MM.1S (cell line): ENCODE data around the gene PCDH8.

Experiments
- DNase-seq: peaks from one replicate; pipeline ENCODE4 v3.0.0-alpha.2; 2015
- H2AFZ ChIP-seq: fragments of 300-600 bp; sonication (generic); 2 replicates; pipeline ENCODE4 v1.6.0; 2016; ENCODE audit warnings: antibody characterized with exemption, low read length
- H3F3A ChIP-seq: fragments of 300-600 bp; sonication (generic); 2 replicates; pipeline ENCODE4 v1.6.1; 2016; ENCODE audit warnings: mild to moderate bottlenecking, antibody characterized with exemption, low read length, moderate library complexity, mixed read lengths; ENCODE audit not compliant: insufficient read depth
- H3K27ac ChIP-seq: fragments of 300-600 bp; sonication (generic); 2 replicates; pipeline ENCODE4 v1.5.1; 2016; ENCODE audit warnings: mild to moderate bottlenecking, low read length
- H3K27me3 ChIP-seq: fragments of 300-600 bp; sonication (generic); replicated peaks from 2 replicates; pipeline ENCODE4 v1.6.0; 2016; ENCODE audit warnings: low read length; ENCODE audit not compliant: insufficient read depth
- H3K36me3 ChIP-seq: fragments of 300-600 bp; sonication (generic); replicated peaks from 2 replicates; pipeline ENCODE4 v1.6.1; 2016; ENCODE audit warnings: mild to moderate bottlenecking, low read length, mixed read lengths; ENCODE audit not compliant: insufficient read depth
- H3K4me1 ChIP-seq: fragments of 300-600 bp; sonication (generic); 2 replicates; pipeline ENCODE4 v1.6.1; 2016; ENCODE audit warnings: low read length, mixed read lengths
- H3K4me2 ChIP-seq: fragments of 300-600 bp; sonication (generic); 2 replicates; pipeline ENCODE4 v1.6.0; 2016; ENCODE audit warnings: low read depth, low read length
- H3K4me3 ChIP-seq: fragments of 300-600 bp; sonication (generic); 2 replicates; pipeline ENCODE4 v1.5.1; 2016; ENCODE audit warnings: low read length, mixed read lengths
- H3K79me2 ChIP-seq: fragments of 300-600 bp; sonication (generic); 2 replicates; pipeline ENCODE4 v1.6.1; 2016; ENCODE audit warnings: mixed run types, low read length, mixed read lengths
- H3K9ac ChIP-seq: fragments of 300-600 bp; sonication (generic); 2 replicates; pipeline ENCODE4 v1.6.1; 2016; ENCODE audit warnings: low read length, mixed read lengths
- H3K9me2 ChIP-seq: fragments of 300-600 bp; sonication (generic); replicated peaks from 2 replicates; pipeline ENCODE4 v1.6.1; 2016; ENCODE audit warnings: mild to moderate bottlenecking, low read length, mixed read lengths; ENCODE audit not compliant: insufficient read depth
- H3K9me3 ChIP-seq: fragments of 300-600 bp; sonication (generic); replicated peaks from 2 replicates; pipeline ENCODE4 v1.6.1; 2016; ENCODE audit warnings: mild to moderate bottlenecking, low read length, mixed read lengths; ENCODE audit not compliant: insufficient read depth
- H4K20me1 ChIP-seq: fragments of 300-600 bp; sonication (generic); 2 replicates; pipeline ENCODE4 v1.6.1; 2016; ENCODE audit warnings: mild to moderate bottlenecking, low read length, moderate library complexity, mixed read lengths; ENCODE audit not compliant: insufficient read depth
- EZH2 ChIP-seq: fragments of 300-600 bp; sonication (generic); optimal IDR thresholded peaks from 2 replicates; pipeline ENCODE3; 2017; ENCODE audit warnings: low read depth, mild to moderate bottlenecking, antibody characterized with exemption, low read length, mixed read lengths
- EZH2phosphoT487 ChIP-seq: fragments of 300-600 bp; sonication (generic); IDR thresholded peaks from 2 replicates; pipeline ENCODE4 v1.6.1; 2018; ENCODE audit warnings: antibody characterized with exemption, low read length
- TF ChIP-seq, protein P1 (sequence below): fragments of 300-600 bp; sonication (generic); IDR thresholded peaks from 2 replicates; pipeline ENCODE4 v1.5.1; 2016; ENCODE audit warnings: antibody characterized with exemption, low read length, mixed read lengths

The PCDH8 gene

DNA sequence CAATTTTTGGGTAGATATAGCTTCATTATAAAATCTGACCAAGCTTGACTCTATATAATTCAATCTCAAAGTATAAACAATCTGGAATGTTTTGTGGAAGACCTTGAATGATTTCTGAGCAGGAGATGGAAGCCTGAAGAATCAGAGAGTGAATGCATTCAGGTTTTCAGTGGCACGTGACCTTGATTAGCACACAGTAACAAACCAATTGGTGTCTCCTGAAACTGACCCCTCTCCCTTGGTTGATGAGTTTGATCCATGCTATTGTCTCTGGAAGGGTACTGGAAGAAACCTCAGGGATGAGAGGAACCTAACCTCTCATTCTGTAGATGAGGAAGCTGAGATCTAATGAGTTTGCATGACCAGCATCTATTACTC lies 39.6 kb downstream of the PCDH8 start:
- Histone ChIP-seq H3K27me3 (no peaks in the 10 kb centered on the region), H3K4me2 (no peak overlapping the region), H3K4me3 (no peak overlapping the region), H2AFZ (no peak overlapping the region), H3K36me3 (no peaks in the 10 kb centered on the region), H3K27ac (no peak overlapping the region), H3K4me1 (no peaks in the 10 kb centered on the region), H3K79me2 (no peaks in the 10 kb centered on the region), H3K9me3 (no peaks in the 10 kb centered on the region), H3K9ac (no peak overlapping the region), H4K20me1 (no peaks in the 10 kb centered on the region), H3K9me2 (no peaks in the 10 kb centered on the region), H3F3A (no peaks in the 10 kb centered on the region)
- no peak for DNase-seq
- TF ChIP-seq, protein P1, sequence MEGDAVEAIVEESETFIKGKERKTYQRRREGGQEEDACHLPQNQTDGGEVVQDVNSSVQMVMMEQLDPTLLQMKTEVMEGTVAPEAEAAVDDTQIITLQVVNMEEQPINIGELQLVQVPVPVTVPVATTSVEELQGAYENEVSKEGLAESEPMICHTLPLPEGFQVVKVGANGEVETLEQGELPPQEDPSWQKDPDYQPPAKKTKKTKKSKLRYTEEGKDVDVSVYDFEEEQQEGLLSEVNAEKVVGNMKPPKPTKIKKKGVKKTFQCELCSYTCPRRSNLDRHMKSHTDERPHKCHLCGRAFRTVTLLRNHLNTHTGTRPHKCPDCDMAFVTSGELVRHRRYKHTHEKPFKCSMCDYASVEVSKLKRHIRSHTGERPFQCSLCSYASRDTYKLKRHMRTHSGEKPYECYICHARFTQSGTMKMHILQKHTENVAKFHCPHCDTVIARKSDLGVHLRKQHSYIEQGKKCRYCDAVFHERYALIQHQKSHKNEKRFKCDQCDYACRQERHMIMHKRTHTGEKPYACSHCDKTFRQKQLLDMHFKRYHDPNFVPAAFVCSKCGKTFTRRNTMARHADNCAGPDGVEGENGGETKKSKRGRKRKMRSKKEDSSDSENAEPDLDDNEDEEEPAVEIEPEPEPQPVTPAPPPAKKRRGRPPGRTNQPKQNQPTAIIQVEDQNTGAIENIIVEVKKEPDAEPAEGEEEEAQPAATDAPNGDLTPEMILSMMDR = no peak
- TF ChIP-seq EZH2 (no peak), EZH2phosphoT487 (no peak)

DNA sequence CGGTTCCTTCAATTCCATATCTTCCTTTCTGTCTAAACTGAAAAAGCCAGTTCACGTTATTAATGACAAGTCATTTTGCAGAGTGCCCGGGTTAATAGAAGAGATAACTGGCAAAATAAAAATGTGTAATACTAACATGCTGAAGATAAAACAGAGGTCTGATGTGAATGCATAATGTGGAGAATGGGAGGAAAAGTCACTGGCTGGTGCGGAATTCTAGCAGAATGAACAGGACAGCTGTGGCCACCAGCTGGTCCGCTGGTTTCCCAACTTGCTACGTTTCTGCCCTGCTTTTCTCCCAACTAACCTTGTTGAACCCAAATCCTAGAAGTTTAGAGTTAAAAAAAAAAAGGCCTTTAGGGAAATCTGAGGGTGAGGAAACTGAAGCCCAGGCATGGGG lies 42.4 kb downstream of the PCDH8 start:
- no peak overlapping the region for H2AFZ ChIP-seq
- no peaks in the 10 kb centered on the region for H3K79me2 ChIP-seq
- no peak overlapping the region for H3K9ac ChIP-seq
- H4K20me1 ChIP-seq = no peaks in the 10 kb centered on the region
- no peaks in the 10 kb centered on the region for H3K27me3 ChIP-seq
- no peak for DNase-seq
- no peaks in the 10 kb centered on the region for H3K36me3 ChIP-seq
- no peak overlapping the region for H3K27ac ChIP-seq
- TF ChIP-seq, protein P1 = no peak
- no peak for TF ChIP-seq EZH2
- no peak for TF ChIP-seq EZH2phosphoT487
- no peaks in the 10 kb centered on the region for H3F3A ChIP-seq
- H3K9me3 ChIP-seq = no peaks in the 10 kb centered on the region
- no peaks in the 10 kb centered on the region for H3K4me1 ChIP-seq
- H3K9me2 ChIP-seq = no peaks in the 10 kb centered on the region
- H3K4me3 ChIP-seq = no peak overlapping the region
- no peak overlapping the region for H3K4me2 ChIP-seq

DNA sequence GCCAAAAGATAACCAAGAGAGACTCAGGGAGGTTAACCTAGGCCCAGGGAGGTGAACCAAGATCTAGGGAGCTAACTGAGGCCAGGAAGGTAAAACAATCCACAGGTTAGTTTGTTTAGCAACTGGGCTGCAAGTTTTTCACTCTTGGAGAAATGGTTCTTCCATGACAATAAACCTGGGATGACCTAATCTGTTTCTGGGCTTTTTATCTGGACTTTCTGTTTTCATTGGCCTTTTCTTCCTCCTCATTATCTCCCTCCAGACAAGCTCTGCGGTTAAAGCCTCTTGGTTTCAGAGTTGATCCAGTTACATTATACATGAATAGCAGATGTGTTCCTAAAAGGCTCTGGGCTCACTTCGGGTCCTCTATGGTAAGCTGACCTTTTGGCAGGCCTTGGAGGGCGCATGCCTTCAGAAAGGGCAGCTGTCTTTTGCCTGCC lies 44.2 kb downstream of the PCDH8 start:
- Histone ChIP-seq H3K4me3 (no peak overlapping the region), H3K79me2 (no peaks in the 10 kb centered on the region), H3F3A (no peaks in the 10 kb centered on the region), H3K27me3 (no peaks in the 10 kb centered on the region), H3K36me3 (no peaks in the 10 kb centered on the region), H3K9ac (no peak overlapping the region), H3K4me1 (no peaks in the 10 kb centered on the region), H2AFZ (no peak overlapping the region), H3K9me2 (no peaks in the 10 kb centered on the region), H3K27ac (no peak overlapping the region), H3K4me2 (no peak overlapping the region), H4K20me1 (no peaks in the 10 kb centered on the region), H3K9me3 (no peaks in the 10 kb centered on the region)
- DNase-seq = no peak
- TF ChIP-seq EZH2 = no peak
- TF ChIP-seq, protein P1 = no peak
- no peak for TF ChIP-seq EZH2phosphoT487
